Activated CD4-positive, alpha-beta T cell treated with anti-CD3 and anti-CD28 coated beads for 1 hour (primary cell): ENCODE data around the gene FANCE.
"Not testable (repeated sequence)": the region's sequence is repeated elsewhere in the genome, so short reads cannot be mapped to it uniquely, and the experiment has no call there.

Source experiments
- DNase-seq: peaks from one replicate; pipeline ENCODE4 v3.0.0-alpha.2; 2020

The FANCE gene

GRCh38 chr6:35432702-35433101, 19.4 kb upstream of the FANCE start:
- DNase-seq, result not testable (repeated sequence)

GRCh38 chr6:35435074-35435837, 16.9 kb upstream of the FANCE start:
- DNase-seq, result no peak

GRCh38 chr6:35436071-35436857, 15.9 kb upstream of the FANCE start:
- DNase-seq, result no peak

GRCh38 chr6:35438378-35439065, 13.6 kb upstream of the FANCE start:
- not testable (repeated sequence) for DNase-seq

GRCh38 chr6:35439308-35439707, 12.8 kb upstream of the FANCE start:
- DNase-seq, result no peak

GRCh38 chr6:35441205-35441604, 10.9 kb upstream of the FANCE start:
- no peak for DNase-seq

- DNase-seq, result no peak
Measured at GRCh38 chr6:35441642-35442041, 10.5 kb upstream of the FANCE start.

- no peak for DNase-seq
Measured at GRCh38 chr6:35442693-35443092, 9.4 kb upstream of the FANCE start.

GRCh38 chr6:35443341-35444030, 8.7 kb upstream of the FANCE start:
- no peak for DNase-seq

GRCh38 chr6:35445691-35446090, 6.4 kb upstream of the FANCE start:
- DNase-seq, result no peak

GRCh38 chr6:35448191-35448590, 3.9 kb upstream of the FANCE start:
- no peak for DNase-seq

- no peak for DNase-seq
Measured at GRCh38 chr6:35449287-35449881, 2.8 kb upstream of the FANCE start.

GRCh38 chr6:35451354-35452182, 570 bp upstream of the FANCE start:
- no peak for DNase-seq

- DNase-seq, result no peak
Measured at GRCh38 chr6:35453236-35453635, 1.1 kb downstream of the FANCE start.

GRCh38 chr6:35454391-35455110, 2.4 kb downstream of the FANCE start:
- DNase-seq, result no peak

- no peak for DNase-seq
Measured at GRCh38 chr6:35457907-35458306, 5.8 kb downstream of the FANCE start.

- no peak for DNase-seq
Measured at GRCh38 chr6:35461270-35461669, 9.1 kb downstream of the FANCE start.

GRCh38 chr6:35463292-35463691, 11.2 kb downstream of the FANCE start:
- no peak for DNase-seq

- DNase-seq, result no peak
Measured at GRCh38 chr6:35465646-35466045, 13.5 kb downstream of the FANCE start.

GRCh38 chr6:35468181-35468979, 16.2 kb downstream of the FANCE start, which contains the start of gene RPL10A:
Gene RPL10A, plus strand, starts transcription at chr6:35468401. Its CDS starts 34 bp downstream, at chr6:35468435.
- DNase-seq, result peak; percentile 94
